HG03280 (cell line): ENCODE measurements around the gene KRTAP10-11.
"Not testable (repeated sequence)": the region's sequence is repeated elsewhere in the genome, so short reads cannot be mapped to it uniquely, and the experiment has no call there.

Experiments used
- ATAC-seq: cut with Tn5 transposase; IDR thresholded peaks from one replicate; pipeline ENCODE4 v1.9.1; 2021; ENCODE audit warnings: mild to moderate bottlenecking, moderate library complexity; ENCODE audit not compliant: unreplicated experiment

Gene KRTAP10-11

GRCh38 chr21:44614161-44614631 lies 32.0 kb upstream of the KRTAP10-11 start:
- ATAC-seq: no peak

GRCh38 chr21:44614961-44615391 lies 31.2 kb upstream of the KRTAP10-11 start:
- no peak for ATAC-seq

GRCh38 chr21:44615466-44615865 lies 30.7 kb upstream of the KRTAP10-11 start:
- ATAC-seq: no peak

- no peak for ATAC-seq
These were observed 30.2 kb upstream of the KRTAP10-11 start for GRCh38 chr21:44615911-44616590.

GRCh38 chr21:44616591-44616926 lies 29.7 kb upstream of the KRTAP10-11 start:
- ATAC-seq: no peak

GRCh38 chr21:44617071-44617501 lies 29.1 kb upstream of the KRTAP10-11 start:
- no peak for ATAC-seq

- no peak for ATAC-seq
These were observed 27.7 kb upstream of the KRTAP10-11 start for GRCh38 chr21:44618504-44618903.

GRCh38 chr21:44618909-44619308 lies 27.3 kb upstream of the KRTAP10-11 start:
- no peak for ATAC-seq

GRCh38 chr21:44619886-44620285 lies 26.3 kb upstream of the KRTAP10-11 start:
- no peak for ATAC-seq

GRCh38 chr21:44623575-44623974 lies 22.6 kb upstream of the KRTAP10-11 start:
- ATAC-seq: no peak

- no peak for ATAC-seq
These were observed 20.5 kb upstream of the KRTAP10-11 start for GRCh38 chr21:44625756-44626155.

- no peak for ATAC-seq
These were observed 20.0 kb upstream of the KRTAP10-11 start for GRCh38 chr21:44626262-44626661.

- no peak for ATAC-seq
These were observed 19.5 kb upstream of the KRTAP10-11 start, which contains the start of gene KRTAP10-9 for GRCh38 chr21:44626673-44627143. KRTAP10-9 (plus strand) TSS chr21:44627093; CDS start chr21:44627172, 79 bp downstream.

- not testable (repeated sequence) for ATAC-seq
These were observed 18.9 kb upstream of the KRTAP10-11 start for GRCh38 chr21:44627181-44627822.

- ATAC-seq: not testable (repeated sequence)
These were observed 18.4 kb upstream of the KRTAP10-11 start for GRCh38 chr21:44627831-44628233.

- ATAC-seq: no peak
These were observed 17.4 kb upstream of the KRTAP10-11 start for GRCh38 chr21:44628707-44629391.

GRCh38 chr21:44630440-44630839 lies 15.8 kb upstream of the KRTAP10-11 start:
- no peak for ATAC-seq

GRCh38 chr21:44632067-44632466 lies 14.1 kb upstream of the KRTAP10-11 start:
- ATAC-seq: no peak

- no peak for ATAC-seq
These were observed 9.8 kb upstream of the KRTAP10-11 start for GRCh38 chr21:44636209-44637017.

- no peak for ATAC-seq
These were observed 9.0 kb upstream of the KRTAP10-11 start, which contains the start of gene KRTAP10-10 for GRCh38 chr21:44637018-44637850. KRTAP10-10 (plus strand) TSS chr21:44637356; CDS start chr21:44637418, 62 bp downstream.
